Ovary (tissue), 3 donors: ENCODE data around the gene SLC26A3.

ENCODE experiments used
- CTCF ChIP-seq, 3 donors: fragments of 450-650 bp in 2 of 3; fragments of 200-600 bp in 1 of 3; IDR thresholded peaks; one replicate each; pipeline versions ENCODE4 v1.5.1 to v1.8.0; 2016 to 2022; ENCODE audit warnings: antibody characterized with exemption in 3 of 3, mild to moderate bottlenecking in 1 of 3
- POLR2A ChIP-seq: fragments of 450-650 bp; IDR thresholded peaks from one replicate; pipeline ENCODE4 v1.6.1; 2017; ENCODE audit warnings: antibody characterized with exemption, mild to moderate bottlenecking, moderate library complexity
- donor health status: DM: no; HTN: no; CAD: no.

GRCh38 chr7:107843184-107843583 lies 40.2 kb upstream of the SLC26A3 start:
- TF ChIP-seq CTCF (IDR thresholded peaks at IDR 0.05): no peak
- no peak for TF ChIP-seq POLR2A
